ENCODE measurements around the gene NREP. TPM values are rescaled to one million over a fixed set of nuclear protein-coding genes. Genes with fewer than 3 reads are reported as not detected.

The NREP gene
- total RNA-seq, 4 donors from 2014 or later: 2.3 to 18.2 (median 2.8) TPM

DNA sequence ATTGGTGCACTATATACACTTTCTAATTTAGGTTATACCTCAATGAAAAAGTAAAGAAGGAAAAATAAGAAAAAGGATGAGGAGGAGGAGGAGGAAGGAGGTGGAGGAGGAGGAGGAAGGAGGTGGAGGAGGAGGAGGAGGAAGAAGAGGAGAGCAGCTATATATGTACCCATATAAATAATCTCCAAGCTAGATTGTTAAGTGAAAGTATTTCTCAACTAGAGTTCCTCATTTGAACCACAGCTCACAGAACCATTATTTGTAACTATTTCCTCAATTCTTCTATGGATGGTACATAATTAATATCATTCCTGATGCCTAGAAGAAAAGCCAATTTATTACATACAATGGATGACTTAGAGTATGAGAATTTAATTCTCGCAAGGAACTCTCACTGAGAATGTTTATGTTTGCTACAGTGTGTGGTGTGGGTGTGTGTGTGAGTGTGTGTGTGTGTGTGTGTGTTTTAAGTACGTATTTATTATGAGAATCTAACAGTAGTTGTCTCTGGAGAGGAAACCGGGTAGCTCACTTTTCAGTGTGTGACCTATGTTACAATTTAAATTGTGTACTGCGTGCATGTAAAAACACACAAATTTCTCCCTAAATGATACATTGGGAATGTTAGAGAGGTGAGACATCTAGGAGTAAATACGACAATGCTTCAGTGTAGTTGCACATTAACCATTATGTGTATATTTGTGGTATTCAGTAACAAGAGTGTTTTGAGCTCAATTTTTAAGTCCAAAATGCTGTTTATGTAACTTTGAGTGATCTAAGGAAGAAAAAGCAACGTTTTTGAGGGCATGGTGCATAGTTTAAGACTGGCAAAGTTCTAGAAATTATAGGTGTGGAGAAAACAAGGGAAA is 20.2 kb upstream of the NREP start:
- H3K27me3 ChIP-seq: no peaks in the 10 kb centered on the region
- H3K9me3 ChIP-seq: no peaks in the 10 kb centered on the region
- no peak overlapping the region for H3K27ac ChIP-seq
- no peak for DNase-seq
- H3K4me1 ChIP-seq: peaks cover 0 to 9% (median 0%) of the 10 kb centered on the region in 4 donors
- H3K36me3 ChIP-seq: no peaks in the 10 kb centered on the region
- TF ChIP-seq POLR2A (IDR thresholded peaks at IDR 0.05) (no peak), CTCF (IDR thresholded peaks at IDR 0.05) (no peak)
- H3K4me3 ChIP-seq: no peak overlapping the region

DNA sequence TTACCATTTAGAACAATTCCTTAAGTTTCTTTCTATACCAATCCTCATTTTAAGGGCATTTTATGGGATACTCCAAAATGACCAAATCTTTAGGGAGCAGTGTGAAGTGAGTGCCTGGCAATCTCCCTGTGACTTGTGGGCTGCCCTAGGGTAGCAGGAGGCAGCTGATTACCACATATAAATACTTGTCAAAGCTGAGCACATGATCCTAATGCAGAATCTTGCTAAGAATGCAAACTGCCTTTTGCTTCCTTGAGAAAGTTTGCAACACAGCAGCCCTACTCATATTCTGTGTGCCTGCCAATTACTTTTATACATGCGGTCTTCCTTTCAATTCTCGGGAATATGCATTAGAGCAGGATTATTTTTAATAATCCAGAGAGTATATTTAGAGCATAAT is 18.2 kb upstream of the NREP start:
- no peak overlapping the region for H3K27ac ChIP-seq
- H3K9me3 ChIP-seq: no peaks in the 10 kb centered on the region
- H3K4me1 ChIP-seq: peaks cover 0 to 9% (median 0%) of the 10 kb centered on the region in 4 donors
- TF ChIP-seq CTCF (IDR thresholded peaks at IDR 0.05) (no peak), POLR2A (IDR thresholded peaks at IDR 0.05) (no peak)
- no peaks in the 10 kb centered on the region for H3K36me3 ChIP-seq
- no peak overlapping the region for H3K4me3 ChIP-seq
- no peak for DNase-seq
- no peaks in the 10 kb centered on the region for H3K27me3 ChIP-seq

DNA sequence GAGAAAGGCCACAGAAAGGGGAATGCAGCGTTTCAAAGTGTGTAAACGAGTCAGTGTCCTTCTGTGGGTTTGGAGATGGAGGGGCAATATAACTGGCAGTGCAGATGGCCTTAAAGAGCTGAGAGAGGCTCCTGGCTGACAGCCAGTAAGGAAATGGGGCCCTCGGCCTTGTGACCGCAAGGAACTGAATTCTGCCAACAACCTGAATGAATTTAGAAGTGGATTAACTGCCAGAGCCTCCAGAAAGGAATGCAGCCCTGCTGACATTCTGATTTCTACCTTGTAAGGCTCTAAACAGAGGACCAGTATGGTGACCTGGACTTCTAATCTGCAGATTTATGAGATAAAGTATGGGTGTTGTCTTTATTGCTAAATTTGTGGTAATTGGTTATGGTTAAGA is 17.5 kb upstream of the NREP start:
- Histone ChIP-seq H3K4me1 (peaks cover 0 to 9% (median 0%) of the 10 kb centered on the region in 4 donors), H3K36me3 (no peaks in the 10 kb centered on the region), H3K27me3 (no peaks in the 10 kb centered on the region), H3K4me3 (no peak overlapping the region), H3K27ac (no peak overlapping the region), H3K9me3 (no peaks in the 10 kb centered on the region)
- no peak for DNase-seq
- TF ChIP-seq CTCF (IDR thresholded peaks at IDR 0.05) (no peak), POLR2A (IDR thresholded peaks at IDR 0.05) (no peak)

DNA sequence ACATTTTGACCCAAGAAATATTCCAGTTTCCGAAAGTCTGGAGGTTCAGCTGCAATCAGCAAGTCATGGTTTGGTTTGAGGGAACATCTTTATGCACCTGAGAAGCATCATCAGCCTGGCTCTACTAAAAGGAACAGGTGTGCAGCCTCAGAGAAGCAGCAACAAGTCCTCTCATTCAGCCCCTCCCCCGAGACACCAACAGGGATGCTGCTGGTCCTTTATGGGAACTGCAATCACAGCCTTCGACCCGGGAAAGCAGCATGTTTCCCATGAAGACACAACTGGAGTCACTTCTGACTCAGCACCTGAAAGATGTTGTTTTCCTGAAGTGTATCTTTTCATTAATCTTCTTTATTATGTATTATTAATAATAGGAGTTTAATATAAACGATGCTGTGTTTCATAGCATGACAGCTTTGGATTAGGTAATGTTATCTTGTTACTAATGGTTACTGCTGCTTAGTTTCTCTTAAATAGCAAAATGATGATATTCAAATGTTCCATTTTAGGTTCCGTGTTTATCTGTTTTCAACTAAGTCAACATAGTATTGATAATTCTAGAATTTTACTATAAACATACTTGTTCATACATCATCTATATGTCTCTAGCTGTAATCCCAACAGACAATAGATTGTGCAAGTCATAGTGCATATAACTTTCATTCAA is 15.6 kb upstream of the NREP start:
- peaks cover 0 to 9% (median 0%) of the 10 kb centered on the region in 4 donors for H3K4me1 ChIP-seq
- H3K4me3 ChIP-seq: no peak overlapping the region
- TF ChIP-seq CTCF (IDR thresholded peaks at IDR 0.05): no peak
- TF ChIP-seq POLR2A (IDR thresholded peaks at IDR 0.05): no peak
- DNase-seq: no peak
- no peaks in the 10 kb centered on the region for H3K9me3 ChIP-seq
- no peak overlapping the region for H3K27ac ChIP-seq
- no peaks in the 10 kb centered on the region for H3K27me3 ChIP-seq
- H3K36me3 ChIP-seq: no peaks in the 10 kb centered on the region

- no peak for DNase-seq
These were observed 12.5 kb upstream of the NREP start for GRCh38 chr5:111769541-111769940.

More at GRCh38 chr5:111769541-111769940, 12.5 kb upstream of the NREP start:
- H3K27ac ChIP-seq: no peak overlapping the region
- H3K4me3 ChIP-seq: no peak overlapping the region
- TF ChIP-seq POLR2A (IDR thresholded peaks at IDR 0.05) (no peak), CTCF (IDR thresholded peaks at IDR 0.05) (no peak)
- H3K9me3 ChIP-seq: no peaks in the 10 kb centered on the region
- peaks cover 0 to 3% (median 0%) of the 10 kb centered on the region in 4 donors for H3K4me1 ChIP-seq
- H3K27me3 ChIP-seq: no peaks in the 10 kb centered on the region
- no peaks in the 10 kb centered on the region for H3K36me3 ChIP-seq

Data from Peyer's patch (tissue), 4 donors.